Fibroblast of lung (primary cell): ENCODE measurements around the gene NTN1. TPM values are rescaled to one million over a fixed set of nuclear protein-coding genes. Genes with fewer than 3 reads are reported as not detected.

Experiments used
- DNase-seq, 2 donors: peaks; one replicate each; pipeline versions ENCODE4 v3.0.0 to v3.0.0-alpha.2; 2010; ENCODE audit warnings: low read depth in 2 of 2
- H2AFZ ChIP-seq: 2 replicates; pipeline ENCODE4 v1.5.1; 2012; ENCODE audit warnings: low read length, control low read depth, inconsistent platforms
- H3K27ac ChIP-seq: 2 replicates; pipeline ENCODE4 v1.5.1; 2011; ENCODE audit warnings: low read length, control low read depth; ENCODE audit not compliant: insufficient read depth
- H3K27me3 ChIP-seq: 2 replicates; pipeline ENCODE4 v1.5.1; 2011; ENCODE audit warnings: mild to moderate bottlenecking, low read length; ENCODE audit not compliant: control insufficient read depth, insufficient read depth
- H3K36me3 ChIP-seq: 2 replicates; pipeline ENCODE4 v1.5.1; 2011; ENCODE audit warnings: low read length; ENCODE audit not compliant: control insufficient read depth, insufficient read depth
- H3K4me1 ChIP-seq: 2 replicates; pipeline ENCODE4 v1.5.1; 2011; ENCODE audit warnings: low read length; ENCODE audit not compliant: control insufficient read depth, insufficient read depth; ENCODE audit errors: extremely low read depth
- H3K4me2 ChIP-seq: 2 replicates; pipeline ENCODE4 v1.5.1; 2011; ENCODE audit warnings: low read length, control low read depth; ENCODE audit not compliant: insufficient read depth; ENCODE audit errors: extremely low read depth
- H3K4me3 ChIP-seq, 4 experiments: fragments of 200-600 bp in 1 of 4; sonication (generic) in 1 of 4; replicated peaks in 1 of 4; 2 replicates each; pipeline ENCODE4 v1.5.1; 2011 to 2016; ENCODE audit warnings: low read length in 4 of 4, low read depth in 3 of 4, mild to moderate bottlenecking in 3 of 4, control low read depth in 2 of 4, inconsistent platforms in 1 of 4, mixed read lengths in 1 of 4; ENCODE audit not compliant: insufficient read depth in 1 of 4; ENCODE audit errors: control extremely low read depth in 1 of 4
- H3K79me2 ChIP-seq: 2 replicates; pipeline ENCODE4 v1.5.1; 2012; ENCODE audit warnings: mild to moderate bottlenecking, low read length, inconsistent platforms; ENCODE audit not compliant: control insufficient read depth, insufficient read depth
- H3K9ac ChIP-seq: 2 replicates; pipeline ENCODE4 v1.5.1; 2011; ENCODE audit warnings: mild to moderate bottlenecking, low read length, control low read depth; ENCODE audit not compliant: insufficient read depth
- H3K9me3 ChIP-seq: 2 replicates; pipeline ENCODE4 v1.5.1; 2012; ENCODE audit warnings: low read depth, low read length; ENCODE audit not compliant: control insufficient read depth, insufficient read depth
- H4K20me1 ChIP-seq: 2 replicates; pipeline ENCODE4 v1.5.1; 2011; ENCODE audit warnings: low read length; ENCODE audit not compliant: control insufficient read depth, insufficient read depth; ENCODE audit errors: extremely low read depth
- EZH2 ChIP-seq: IDR thresholded peaks from 2 replicates; pipeline ENCODE4 v1.5.1; 2012; ENCODE audit warnings: low read length, control low read depth, mild to moderate bottlenecking; ENCODE audit errors: missing control alignments
- polyA plus RNA-seq, 2 donors: library from polyadenylated mRNA; depleted of rRNA in 1 of 2; stranded (reverse) in 1 of 2; unstranded in 1 of 2; fragments of >200 nt; gene quantifications; 2 replicates each; pipeline ENCODE4 v1.2.1, GENCODE V29; 2011 to 2012; ENCODE audit warnings: missing spikeins in 1 of 2
- total RNA-seq: library from RNA; depleted of rRNA; stranded (reverse); fragments of >200 nt; gene quantifications from 2 replicates; pipeline ENCODE4 v1.2.1, GENCODE V29; 2014
- TF ChIP-seq, protein P1 (sequence below), 2 donors: IDR thresholded peaks in 1 of 2; conservative IDR thresholded peaks in 1 of 2; 1 replicate in 1 of 2; 2 replicates in 1 of 2; pipeline ENCODE4 v1.5.1; 2011 to 2012; ENCODE audit warnings: low read length in 2 of 2, control low read depth in 1 of 2, inconsistent platforms in 1 of 2, low read depth in 1 of 2, mild to moderate bottlenecking in 1 of 2

NTN1 gene
- total and polyA plus RNA-seq, 2 donors (not counting 1 experiment from before 2014, with no cell fraction given), result 0.17 to 3.1 TPM

DNA sequence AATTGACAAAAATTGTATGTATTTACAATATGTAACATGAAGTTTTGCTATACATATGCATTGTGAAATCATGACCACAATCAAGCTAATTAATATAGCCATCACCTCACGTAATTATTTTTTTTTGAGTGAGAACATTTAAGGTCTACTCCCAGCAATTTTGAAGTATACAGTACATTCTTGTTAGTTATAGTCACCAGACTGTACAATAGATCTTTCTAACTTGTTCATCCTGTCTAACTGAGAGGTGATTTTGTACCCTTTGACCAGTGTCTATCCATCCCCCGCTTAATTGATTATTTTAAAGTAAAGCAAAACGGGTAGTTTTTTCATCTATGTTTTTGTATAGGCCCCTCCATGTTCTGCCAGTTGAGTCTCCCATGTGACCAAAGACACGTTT, 30.3 kb downstream of the NTN1 start:
- H3K27ac ChIP-seq, result no peak overlapping the region
- H3K27me3 ChIP-seq, result no peaks in the 10 kb centered on the region
- no peaks in the 10 kb centered on the region for H3K36me3 ChIP-seq
- no peaks in the 10 kb centered on the region for H3K4me1 ChIP-seq
- H3K79me2 ChIP-seq, result no peaks in the 10 kb centered on the region
- TF ChIP-seq, protein P1, sequence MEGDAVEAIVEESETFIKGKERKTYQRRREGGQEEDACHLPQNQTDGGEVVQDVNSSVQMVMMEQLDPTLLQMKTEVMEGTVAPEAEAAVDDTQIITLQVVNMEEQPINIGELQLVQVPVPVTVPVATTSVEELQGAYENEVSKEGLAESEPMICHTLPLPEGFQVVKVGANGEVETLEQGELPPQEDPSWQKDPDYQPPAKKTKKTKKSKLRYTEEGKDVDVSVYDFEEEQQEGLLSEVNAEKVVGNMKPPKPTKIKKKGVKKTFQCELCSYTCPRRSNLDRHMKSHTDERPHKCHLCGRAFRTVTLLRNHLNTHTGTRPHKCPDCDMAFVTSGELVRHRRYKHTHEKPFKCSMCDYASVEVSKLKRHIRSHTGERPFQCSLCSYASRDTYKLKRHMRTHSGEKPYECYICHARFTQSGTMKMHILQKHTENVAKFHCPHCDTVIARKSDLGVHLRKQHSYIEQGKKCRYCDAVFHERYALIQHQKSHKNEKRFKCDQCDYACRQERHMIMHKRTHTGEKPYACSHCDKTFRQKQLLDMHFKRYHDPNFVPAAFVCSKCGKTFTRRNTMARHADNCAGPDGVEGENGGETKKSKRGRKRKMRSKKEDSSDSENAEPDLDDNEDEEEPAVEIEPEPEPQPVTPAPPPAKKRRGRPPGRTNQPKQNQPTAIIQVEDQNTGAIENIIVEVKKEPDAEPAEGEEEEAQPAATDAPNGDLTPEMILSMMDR (conservative IDR thresholded peaks at IDR 0.05 in 1 of 2, IDR thresholded peaks at IDR 0.05 in 1 of 2; ENCODE audit: low read depth in 1 of 2, low read length in 2 of 2), result no peak
- no peak for TF ChIP-seq EZH2
- no peak overlapping the region for H2AFZ ChIP-seq
- no peak for DNase-seq
- H3K4me3 ChIP-seq, result no peak overlapping the region
- H3K9me3 ChIP-seq, result no peaks in the 10 kb centered on the region
- H4K20me1 ChIP-seq, result no peaks in the 10 kb centered on the region
- no peak overlapping the region for H3K9ac ChIP-seq
- no peak overlapping the region for H3K4me2 ChIP-seq

DNA sequence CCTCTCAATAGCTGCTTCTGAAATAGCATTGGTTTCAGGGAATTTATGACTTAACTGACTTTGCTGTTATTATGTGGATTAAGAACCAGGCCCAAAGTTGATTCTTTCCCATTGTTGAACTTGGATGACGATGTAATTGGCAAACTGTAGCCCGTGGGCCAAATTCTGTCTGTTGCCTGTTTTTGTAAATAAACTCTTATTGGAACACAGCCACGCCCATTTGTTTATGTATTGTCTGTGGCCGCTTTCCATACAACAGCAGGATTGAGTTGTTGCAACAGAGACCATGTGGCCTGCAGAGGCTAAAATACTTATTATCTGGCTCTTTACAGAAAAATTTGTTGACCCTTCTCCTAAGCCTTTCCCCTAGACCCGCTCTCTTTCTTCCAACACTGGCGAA, 31.6 kb downstream of the NTN1 start:
- no peaks in the 10 kb centered on the region for H3K36me3 ChIP-seq
- no peak overlapping the region for H2AFZ ChIP-seq
- no peaks in the 10 kb centered on the region for H3K4me1 ChIP-seq
- no peak overlapping the region for H3K9ac ChIP-seq
- peak in 1 of 2 donors; percentile 19 for DNase-seq
- H3K4me3 ChIP-seq, result no peak overlapping the region
- TF ChIP-seq, protein P1 (conservative IDR thresholded peaks at IDR 0.05 in 1 of 2, IDR thresholded peaks at IDR 0.05 in 1 of 2; ENCODE audit: low read depth in 1 of 2, low read length in 2 of 2), result no peak
- TF ChIP-seq EZH2, result no peak
- no peak overlapping the region for H3K27ac ChIP-seq
- no peaks in the 10 kb centered on the region for H3K79me2 ChIP-seq
- H3K4me2 ChIP-seq, result no peak overlapping the region
- H3K27me3 ChIP-seq, result no peaks in the 10 kb centered on the region
- no peaks in the 10 kb centered on the region for H3K9me3 ChIP-seq
- no peaks in the 10 kb centered on the region for H4K20me1 ChIP-seq

DNA sequence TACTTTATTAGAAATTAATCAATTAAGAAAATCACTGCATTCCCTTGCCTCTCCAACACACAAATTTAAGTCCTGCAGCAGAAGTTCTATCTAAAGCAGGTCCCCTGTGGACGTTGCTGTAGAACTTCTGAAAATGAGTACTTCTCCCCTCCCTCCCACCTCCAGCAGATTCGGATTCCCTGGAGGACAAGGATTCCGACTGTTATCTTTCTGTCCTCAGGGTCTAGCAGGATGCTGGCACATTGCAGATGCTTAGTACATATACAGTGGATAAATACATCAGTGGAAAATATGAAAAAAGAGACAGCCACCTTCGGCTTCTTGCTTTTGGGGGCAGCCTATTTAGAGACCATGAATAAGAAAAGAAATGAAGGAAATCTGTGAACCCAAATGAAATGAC, 32.1 kb downstream of the NTN1 start:
- Histone ChIP-seq H3K4me1 (no peaks in the 10 kb centered on the region), H3K79me2 (no peaks in the 10 kb centered on the region), H3K27ac (no peak overlapping the region), H3K4me2 (no peak overlapping the region), H3K27me3 (no peaks in the 10 kb centered on the region), H2AFZ (no peak overlapping the region), H3K4me3 (no peak overlapping the region), H3K9ac (no peak overlapping the region), H3K9me3 (no peaks in the 10 kb centered on the region), H3K36me3 (no peaks in the 10 kb centered on the region), H4K20me1 (no peaks in the 10 kb centered on the region)
- DNase-seq, result no peak
- TF ChIP-seq, protein P1 (conservative IDR thresholded peaks at IDR 0.05 in 1 of 2, IDR thresholded peaks at IDR 0.05 in 1 of 2; ENCODE audit: low read depth in 1 of 2, low read length in 2 of 2), result no peak
- no peak for TF ChIP-seq EZH2
